HCT116 (cell line): ENCODE results near the gene FGF14. TPM values are rescaled to one million over a fixed set of nuclear protein-coding genes. Genes with fewer than 3 reads are reported as not detected.

Source experiments
- ATAC-seq: fragments of 200-7000 bp; cut with Tn5 transposase; 2 replicates; pipeline ENCODE4 v1.9.1; 2020; ENCODE audit warnings: mild to moderate bottlenecking, moderate library complexity
- BruUV-seq: library from RNA; stranded (reverse); fragments of 400-500 nt; replicated peaks from 2 replicates; lab custom pipeline; 2021; lab: Mats Ljungman, UMichigan
- CTCF ChIA-PET: fragments of 300-600 bp; sonication (Branson Sonifier 250); formaldehyde crosslinking; loops from one replicate; lab custom pipeline; 2021; ENCODE audit warnings: antibody characterized with exemption; lab: Charles Lee
- POLR2A ChIA-PET: fragments of 300-600, 350-600 bp; sonication (Branson Sonifier 250); formaldehyde crosslinking; loops from one replicate; lab custom pipeline; 2021; ENCODE audit warnings: antibody characterized with exemption; lab: Charles Lee
- RAD21 ChIA-PET, 2 experiments: fragments of 300-600 bp; sonication (Branson Sonifier 250); formaldehyde crosslinking; loops; one replicate each; lab custom pipeline; 2023; ENCODE audit warnings: low total read pairs in 2 of 2; ENCODE audit not compliant: uncharacterized antibody in 2 of 2, unreplicated experiment in 2 of 2, low non-redundant PET in 1 of 2; lab: Charles Lee
- DNase-seq: peaks from one replicate; pipeline ENCODE4 v3.0.0-alpha.2; 2010; ENCODE audit warnings: low read depth, low spot score
- H2AFZ ChIP-seq: fragments of 200-600 bp; shearing (Covaris generic), sonication (generic); 2 replicates; pipeline ENCODE4 v1.6.1; 2017; ENCODE audit warnings: low read depth, mixed run types, mixed read lengths, antibody characterized with exemption, low read length; ENCODE audit not compliant: poor library complexity, severe bottlenecking
- H3K27ac ChIP-seq: 2 replicates; pipeline ENCODE4 v1.5.1; 2012; ENCODE audit warnings: low read depth, low read length
- H3K27me3 ChIP-seq: fragments of 200-600 bp; sonication (generic); 2 replicates; pipeline ENCODE4 v1.6.1; 2016; ENCODE audit warnings: mixed run types, low read length, mixed read lengths; ENCODE audit not compliant: insufficient read depth
- H3K36me3 ChIP-seq, 2 experiments: fragments of 200-500 bp in 1 of 2; fragments of 200-600 bp in 1 of 2; sonication (Bioruptor generic) in 1 of 2; sonication (generic) in 1 of 2; 2 replicates each; pipeline versions ENCODE4 v1.5.1 to v1.6.1; 2014 to 2016; ENCODE audit warnings: low read length in 2 of 2, inconsistent platforms in 1 of 2, mixed read lengths in 1 of 2, mixed run types in 1 of 2; ENCODE audit not compliant: insufficient read depth in 2 of 2, control insufficient read depth in 1 of 2
- H3K4me1 ChIP-seq, 2 experiments: fragments of 200-600 bp in 1 of 2; sonication (generic) in 1 of 2; 2 replicates each; pipeline versions ENCODE4 v1.5.1 to v1.6.1; 2012 to 2017; ENCODE audit warnings: low read length in 2 of 2, inconsistent platforms in 1 of 2, mild to moderate bottlenecking in 1 of 2, mixed read lengths in 1 of 2, mixed run types in 1 of 2, moderate library complexity in 1 of 2; ENCODE audit not compliant: insufficient read depth in 2 of 2, control insufficient read depth in 1 of 2
- H3K4me2 ChIP-seq: fragments of 200-600 bp; sonication (generic); 2 replicates; pipeline ENCODE4 v1.6.1; 2017; ENCODE audit warnings: mixed run types, low read length, mixed read lengths
- H3K4me3 ChIP-seq, 2 experiments: fragments of 200-600 bp in 1 of 2; sonication (generic) in 1 of 2; replicated peaks in 1 of 2; 2 replicates each; pipeline ENCODE4 v1.5.1; 2011 to 2016; ENCODE audit warnings: low read length in 2 of 2, control low read depth in 1 of 2, low read depth in 1 of 2, mild to moderate bottlenecking in 1 of 2, mixed read lengths in 1 of 2, mixed run types in 1 of 2
- H3K79me2 ChIP-seq: fragments of 200-600 bp; sonication (generic); 2 replicates; pipeline ENCODE4 v1.6.1; 2017; ENCODE audit warnings: mild to moderate bottlenecking, mixed run types, low read length, moderate library complexity, mixed read lengths; ENCODE audit not compliant: insufficient read depth
- H3K9ac ChIP-seq: fragments of 200-600 bp; sonication (generic); 2 replicates; pipeline ENCODE4 v1.6.1; 2016; ENCODE audit warnings: low read length, mixed read lengths
- H3K9me2 ChIP-seq: fragments of 200-600 bp; sonication (generic), shearing (Covaris generic); 2 replicates; pipeline ENCODE4 v1.6.1; 2017; ENCODE audit warnings: mixed run types, mild to moderate bottlenecking, moderate library complexity; ENCODE audit not compliant: insufficient read depth
- H3K9me3 ChIP-seq, 2 experiments: fragments of 200-500 bp in 1 of 2; fragments of 200-600 bp in 1 of 2; sonication (Bioruptor generic) in 1 of 2; sonication (generic) in 1 of 2; 2 replicates each; pipeline ENCODE4 v1.6.1; 2014 to 2017; ENCODE audit warnings: low read length in 2 of 2, mixed read lengths in 2 of 2, inconsistent platforms in 1 of 2, low read depth in 1 of 2, mild to moderate bottlenecking in 1 of 2, mixed run types in 1 of 2, moderate library complexity in 1 of 2; ENCODE audit not compliant: control insufficient read depth in 1 of 2, insufficient read depth in 1 of 2
- H4K20me1 ChIP-seq: fragments of 200-600 bp; sonication (generic), shearing (Covaris generic); 2 replicates; pipeline ENCODE4 v1.6.1; 2017; ENCODE audit warnings: mixed run types, mild to moderate bottlenecking, moderate library complexity; ENCODE audit not compliant: insufficient read depth
- EGR1 ChIP-seq: IDR thresholded peaks from 2 replicates; pipeline ENCODE4 v1.6.1; 2012; ENCODE audit warnings: low read depth
- ELF1 ChIP-seq: IDR thresholded peaks from 2 replicates; pipeline ENCODE4 v1.6.1; 2012; ENCODE audit warnings: low read depth, borderline replicate concordance
- EZH2 ChIP-seq: fragments of 200-600 bp; sonication (generic); IDR thresholded peaks from 2 replicates; pipeline ENCODE4 v1.6.1; 2017; ENCODE audit warnings: antibody characterized with exemption, mixed run types
- EZH2phosphoT487 ChIP-seq: fragments of 200-600 bp; IDR thresholded peaks from 2 replicates; pipeline ENCODE4 v1.6.1; 2018; ENCODE audit warnings: antibody characterized with exemption, borderline replicate concordance
- FOSL1 ChIP-seq: IDR thresholded peaks from 2 replicates; pipeline ENCODE4 v1.6.1; 2012; ENCODE audit warnings: low read depth
- RAD21 ChIP-seq: IDR thresholded peaks from 2 replicates; pipeline ENCODE4 v1.6.1; 2012; ENCODE audit warnings: low read depth, mild to moderate bottlenecking
- TCF7L2 ChIP-seq: IDR thresholded peaks from 2 replicates; pipeline ENCODE4 v1.7.0; 2011; ENCODE audit warnings: borderline replicate concordance, inconsistent platforms; ENCODE audit not compliant: insufficient read depth, insufficient read length; ENCODE audit errors: extremely low read depth
- ZFX ChIP-seq: fragments of 450-650 bp; IDR thresholded peaks from 2 replicates; pipeline ENCODE4 v1.6.1; 2017
- ZNF274 ChIP-seq: fragments of 200-500 bp; sonication (Bioruptor generic); IDR thresholded peaks from 2 replicates; pipeline ENCODE4 v1.6.1; 2014; ENCODE audit warnings: mild to moderate bottlenecking, low read depth, low read length, inconsistent platforms
- intact Hi-C: fragments of 100-400 bp; cut with micrococcal nuclease; formaldehyde crosslinking; loops from 2 replicates; pipeline ENCODE4 v1.10.0; 2022
- total RNA-seq: library from RNA; stranded (reverse); gene quantifications from one replicate; pipeline ENCODE4 v1.2.1, GENCODE V29; 2021; ENCODE audit not compliant: unreplicated experiment
- TF ChIP-seq, protein P1 (sequence below): IDR thresholded peaks from 2 replicates; pipeline ENCODE4 v1.6.1; 2012; ENCODE audit warnings: low read depth
- TF ChIP-seq, protein P2 (sequence below): IDR thresholded peaks from 2 replicates; pipeline ENCODE4 v1.6.1; 2012
- TF ChIP-seq, protein P3 (sequence below), 3 experiments: fragments of 200-600 bp in 1 of 3; sonication (generic) in 1 of 3; IDR thresholded peaks in 2 of 3; conservative IDR thresholded peaks in 1 of 3; 2 replicates each; pipeline ENCODE4 v1.5.1; 2012 to 2017; ENCODE audit warnings: low read depth in 2 of 3, low read length in 2 of 3, antibody characterized with exemption in 1 of 3, borderline replicate concordance in 1 of 3, control low read depth in 1 of 3, mild to moderate bottlenecking in 1 of 3, mixed read lengths in 1 of 3, mixed run types in 1 of 3, moderate library complexity in 1 of 3; ENCODE audit not compliant: insufficient read depth in 1 of 3

The FGF14 gene
- total RNA-seq, 1 experiment from 2014 or later = not detected

DNA sequence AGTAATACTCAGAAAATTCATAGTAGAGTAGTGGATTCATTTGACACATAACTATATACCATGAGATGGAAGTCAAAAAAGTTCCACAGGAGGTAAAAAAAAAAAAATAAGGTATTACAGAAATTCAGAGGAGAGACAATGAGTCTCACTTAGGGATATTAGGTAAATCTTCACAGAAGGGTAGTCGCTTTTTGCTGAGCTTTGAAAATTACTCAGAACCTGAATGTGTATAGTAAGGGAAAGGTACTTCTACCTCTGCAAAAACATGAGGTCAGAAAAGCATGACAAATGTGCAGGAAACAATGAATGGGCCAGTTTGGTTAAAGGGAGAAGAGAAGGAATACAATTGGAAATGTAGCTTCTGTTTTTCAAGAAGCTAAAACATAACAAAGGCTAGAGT is 698.8 kb downstream of the FGF14 start:
- intact Hi-C loops = no loop called here
- no peaks in the 10 kb centered on the region for H3K4me1 ChIP-seq
- DNase-seq = no peak
- no peak for ATAC-seq
- no peak overlapping the region for H2AFZ ChIP-seq
- no peak overlapping the region for H3K4me2 ChIP-seq
- no peak overlapping the region for H3K27ac ChIP-seq
- ChIA-PET POLR2A (no interaction called here), RAD21 (no interaction called here), CTCF (no interaction called here)
- H3K36me3 ChIP-seq = no peaks in the 10 kb centered on the region
- H3K27me3 ChIP-seq = no peaks in the 10 kb centered on the region
- H3K4me3 ChIP-seq = no peak overlapping the region
- no peaks in the 10 kb centered on the region for H3K9me2 ChIP-seq
- no peaks in the 10 kb centered on the region for H4K20me1 ChIP-seq
- H3K9me3 ChIP-seq = peaks cover 0 to 6% of the 10 kb centered on the region in 2 experiments; a peak in 1 of 4 replicates
- no peak overlapping the region for H3K9ac ChIP-seq
- no peaks in the 10 kb centered on the region for H3K79me2 ChIP-seq
- no TSS peak for BruUV-seq
- TF ChIP-seq, protein P1, sequence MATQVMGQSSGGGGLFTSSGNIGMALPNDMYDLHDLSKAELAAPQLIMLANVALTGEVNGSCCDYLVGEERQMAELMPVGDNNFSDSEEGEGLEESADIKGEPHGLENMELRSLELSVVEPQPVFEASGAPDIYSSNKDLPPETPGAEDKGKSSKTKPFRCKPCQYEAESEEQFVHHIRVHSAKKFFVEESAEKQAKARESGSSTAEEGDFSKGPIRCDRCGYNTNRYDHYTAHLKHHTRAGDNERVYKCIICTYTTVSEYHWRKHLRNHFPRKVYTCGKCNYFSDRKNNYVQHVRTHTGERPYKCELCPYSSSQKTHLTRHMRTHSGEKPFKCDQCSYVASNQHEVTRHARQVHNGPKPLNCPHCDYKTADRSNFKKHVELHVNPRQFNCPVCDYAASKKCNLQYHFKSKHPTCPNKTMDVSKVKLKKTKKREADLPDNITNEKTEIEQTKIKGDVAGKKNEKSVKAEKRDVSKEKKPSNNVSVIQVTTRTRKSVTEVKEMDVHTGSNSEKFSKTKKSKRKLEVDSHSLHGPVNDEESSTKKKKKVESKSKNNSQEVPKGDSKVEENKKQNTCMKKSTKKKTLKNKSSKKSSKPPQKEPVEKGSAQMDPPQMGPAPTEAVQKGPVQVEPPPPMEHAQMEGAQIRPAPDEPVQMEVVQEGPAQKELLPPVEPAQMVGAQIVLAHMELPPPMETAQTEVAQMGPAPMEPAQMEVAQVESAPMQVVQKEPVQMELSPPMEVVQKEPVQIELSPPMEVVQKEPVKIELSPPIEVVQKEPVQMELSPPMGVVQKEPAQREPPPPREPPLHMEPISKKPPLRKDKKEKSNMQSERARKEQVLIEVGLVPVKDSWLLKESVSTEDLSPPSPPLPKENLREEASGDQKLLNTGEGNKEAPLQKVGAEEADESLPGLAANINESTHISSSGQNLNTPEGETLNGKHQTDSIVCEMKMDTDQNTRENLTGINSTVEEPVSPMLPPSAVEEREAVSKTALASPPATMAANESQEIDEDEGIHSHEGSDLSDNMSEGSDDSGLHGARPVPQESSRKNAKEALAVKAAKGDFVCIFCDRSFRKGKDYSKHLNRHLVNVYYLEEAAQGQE = no peak
- TF ChIP-seq TCF7L2 = no peak
- TF ChIP-seq ZFX = no peak
- no peak for TF ChIP-seq ELF1
- TF ChIP-seq, protein P2, sequence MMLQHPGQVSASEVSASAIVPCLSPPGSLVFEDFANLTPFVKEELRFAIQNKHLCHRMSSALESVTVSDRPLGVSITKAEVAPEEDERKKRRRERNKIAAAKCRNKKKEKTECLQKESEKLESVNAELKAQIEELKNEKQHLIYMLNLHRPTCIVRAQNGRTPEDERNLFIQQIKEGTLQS = no peak
- no peak for TF ChIP-seq EZH2

DNA sequence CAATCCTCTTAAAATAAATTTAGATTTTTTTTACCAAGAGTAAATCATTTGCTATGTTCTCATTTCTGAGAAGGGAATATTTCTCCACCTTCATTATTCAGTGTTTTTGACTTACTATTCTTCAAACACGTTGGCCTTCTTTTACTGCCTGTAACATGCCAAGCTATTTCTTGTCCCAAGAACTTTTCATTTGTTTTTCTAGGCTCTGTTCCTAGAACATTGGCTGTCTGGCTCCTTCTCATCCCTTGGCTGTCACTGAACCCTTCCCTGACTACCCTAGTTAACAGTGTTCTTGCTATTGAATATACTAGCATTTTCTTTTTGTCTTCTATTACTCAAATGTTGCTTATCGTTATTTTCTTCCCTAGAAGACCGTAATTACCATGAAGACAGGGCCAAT is 701.2 kb downstream of the FGF14 start:
- POLR2A ChIA-PET = no interaction called here
- Histone ChIP-seq H4K20me1 (no peaks in the 10 kb centered on the region), H3K4me2 (no peak overlapping the region), H3K4me3 (no peak overlapping the region), H3K27ac (no peak overlapping the region), H3K36me3 (no peaks in the 10 kb centered on the region), H3K9me2 (no peaks in the 10 kb centered on the region), H3K4me1 (no peaks in the 10 kb centered on the region), H3K9me3 (peaks cover 0 to 6% of the 10 kb centered on the region in 2 experiments; a peak in 1 of 4 replicates)
- no peak for ATAC-seq
- CTCF ChIA-PET = no interaction called here
- no TSS peak for BruUV-seq
- RAD21 ChIA-PET = no interaction called here
- intact Hi-C loops = no loop called here
- DNase-seq = no peak
- no peak for TF ChIP-seq ZFX
- TF ChIP-seq, protein P3, sequence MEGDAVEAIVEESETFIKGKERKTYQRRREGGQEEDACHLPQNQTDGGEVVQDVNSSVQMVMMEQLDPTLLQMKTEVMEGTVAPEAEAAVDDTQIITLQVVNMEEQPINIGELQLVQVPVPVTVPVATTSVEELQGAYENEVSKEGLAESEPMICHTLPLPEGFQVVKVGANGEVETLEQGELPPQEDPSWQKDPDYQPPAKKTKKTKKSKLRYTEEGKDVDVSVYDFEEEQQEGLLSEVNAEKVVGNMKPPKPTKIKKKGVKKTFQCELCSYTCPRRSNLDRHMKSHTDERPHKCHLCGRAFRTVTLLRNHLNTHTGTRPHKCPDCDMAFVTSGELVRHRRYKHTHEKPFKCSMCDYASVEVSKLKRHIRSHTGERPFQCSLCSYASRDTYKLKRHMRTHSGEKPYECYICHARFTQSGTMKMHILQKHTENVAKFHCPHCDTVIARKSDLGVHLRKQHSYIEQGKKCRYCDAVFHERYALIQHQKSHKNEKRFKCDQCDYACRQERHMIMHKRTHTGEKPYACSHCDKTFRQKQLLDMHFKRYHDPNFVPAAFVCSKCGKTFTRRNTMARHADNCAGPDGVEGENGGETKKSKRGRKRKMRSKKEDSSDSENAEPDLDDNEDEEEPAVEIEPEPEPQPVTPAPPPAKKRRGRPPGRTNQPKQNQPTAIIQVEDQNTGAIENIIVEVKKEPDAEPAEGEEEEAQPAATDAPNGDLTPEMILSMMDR (IDR thresholded peaks at IDR 0.05 in 2 of 3, conservative IDR thresholded peaks at IDR 0.05 in 1 of 3; ENCODE audit: borderline replicate concordance in 1 of 3, insufficient read depth in 1 of 3, low read depth in 2 of 3, low read length in 2 of 3) = no peak
- TF ChIP-seq ZNF274 = no peak
- TF ChIP-seq EZH2phosphoT487 = no peak
- TF ChIP-seq RAD21 = no peak
- TF ChIP-seq, protein P2 = no peak
- no peak for TF ChIP-seq EZH2
- no peak for TF ChIP-seq EGR1
- no peak for TF ChIP-seq FOSL1
- TF ChIP-seq, all 23 proteins: peak for 0
- no peaks in the 10 kb centered on the region for H3K79me2 ChIP-seq
- H2AFZ ChIP-seq = no peak overlapping the region
- no peaks in the 10 kb centered on the region for H3K27me3 ChIP-seq
- no peak overlapping the region for H3K9ac ChIP-seq
